Neural crest cell (in vitro differentiated cells): ENCODE measurements around the gene STAG1. TPM values are rescaled to one million over a fixed set of nuclear protein-coding genes. Genes with fewer than 3 reads are reported as not detected.
"Not testable (repeated sequence)": the region's sequence is repeated elsewhere in the genome, so short reads cannot be mapped to it uniquely, and the experiment has no call there.

ENCODE experiments used
- DNase-seq: peaks from one replicate; pipeline ENCODE4 v3.0.0; 2021; ENCODE audit warnings: low read depth, mixed read lengths, low spot score
- H3K27ac Mint-ChIP-seq: one replicate; pipeline ENCODE4 v1.8.0; 2021; ENCODE audit warnings: mild to moderate bottlenecking, mixed read lengths; ENCODE audit not compliant: unreplicated experiment
- H3K27me3 Mint-ChIP-seq: 2 replicates; pipeline ENCODE4 v1.8.0; 2021; ENCODE audit warnings: low read depth, mild to moderate bottlenecking, mixed read lengths
- H3K36me3 Mint-ChIP-seq: 2 replicates; pipeline ENCODE4 v1.8.0; 2021; ENCODE audit warnings: low read depth, mild to moderate bottlenecking, mixed read lengths
- H3K4me1 Mint-ChIP-seq: 2 replicates; pipeline ENCODE4 v1.8.0; 2021; ENCODE audit warnings: mixed read lengths
- H3K4me3 Mint-ChIP-seq: one replicate; pipeline ENCODE4 v1.8.0; 2021; ENCODE audit warnings: mild to moderate bottlenecking, mixed read lengths
- H3K9me3 Mint-ChIP-seq: 2 replicates; pipeline ENCODE4 v1.8.0; 2021; ENCODE audit warnings: mixed read lengths
- total RNA-seq: library from RNA; stranded (reverse); gene quantifications from 2 replicates; pipeline ENCODE4 v1.2.1, GENCODE V29; 2021
- TF ChIP-seq, protein P1 (sequence below): fragments of 200-600 bp; sonication (generic); conservative IDR thresholded peaks from 2 replicates; pipeline ENCODE4 v1.5.0; 2021; ENCODE audit warnings: antibody characterized with exemption, mild to moderate bottlenecking

Gene STAG1
- total RNA-seq, 1 donor from 2014 or later, result 47.0 TPM

DNA sequence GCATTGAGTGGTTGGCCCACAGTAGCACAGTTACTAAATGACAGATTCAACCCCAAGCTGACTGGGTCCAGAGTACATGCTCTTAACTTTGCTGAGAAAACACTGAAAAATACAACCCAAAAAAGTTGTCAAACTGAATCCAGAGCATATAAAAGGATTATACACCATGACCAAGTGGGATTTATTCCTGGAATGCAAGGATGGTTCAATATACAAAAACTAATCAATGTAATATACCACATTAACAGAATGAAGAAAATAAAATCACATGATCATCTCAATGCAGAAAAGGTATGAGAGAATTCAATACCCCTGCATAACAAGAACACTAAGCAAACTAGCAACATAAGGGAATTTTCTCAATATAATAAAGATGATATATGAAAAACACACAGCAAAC, 98.5 kb downstream of the STAG1 start:
- Mint-ChIP-seq H3K27ac (no peak overlapping the region), H3K36me3 (peaks cover 23% of the 10 kb centered on the region), H3K4me1 (peaks cover 8% of the 10 kb centered on the region), H3K4me3 (no peak overlapping the region), H3K9me3 (peaks cover 8% of the 10 kb centered on the region), H3K27me3 (no peaks in the 10 kb centered on the region)
- no peak for DNase-seq
- TF ChIP-seq, protein P1, sequence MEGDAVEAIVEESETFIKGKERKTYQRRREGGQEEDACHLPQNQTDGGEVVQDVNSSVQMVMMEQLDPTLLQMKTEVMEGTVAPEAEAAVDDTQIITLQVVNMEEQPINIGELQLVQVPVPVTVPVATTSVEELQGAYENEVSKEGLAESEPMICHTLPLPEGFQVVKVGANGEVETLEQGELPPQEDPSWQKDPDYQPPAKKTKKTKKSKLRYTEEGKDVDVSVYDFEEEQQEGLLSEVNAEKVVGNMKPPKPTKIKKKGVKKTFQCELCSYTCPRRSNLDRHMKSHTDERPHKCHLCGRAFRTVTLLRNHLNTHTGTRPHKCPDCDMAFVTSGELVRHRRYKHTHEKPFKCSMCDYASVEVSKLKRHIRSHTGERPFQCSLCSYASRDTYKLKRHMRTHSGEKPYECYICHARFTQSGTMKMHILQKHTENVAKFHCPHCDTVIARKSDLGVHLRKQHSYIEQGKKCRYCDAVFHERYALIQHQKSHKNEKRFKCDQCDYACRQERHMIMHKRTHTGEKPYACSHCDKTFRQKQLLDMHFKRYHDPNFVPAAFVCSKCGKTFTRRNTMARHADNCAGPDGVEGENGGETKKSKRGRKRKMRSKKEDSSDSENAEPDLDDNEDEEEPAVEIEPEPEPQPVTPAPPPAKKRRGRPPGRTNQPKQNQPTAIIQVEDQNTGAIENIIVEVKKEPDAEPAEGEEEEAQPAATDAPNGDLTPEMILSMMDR, result no peak

DNA sequence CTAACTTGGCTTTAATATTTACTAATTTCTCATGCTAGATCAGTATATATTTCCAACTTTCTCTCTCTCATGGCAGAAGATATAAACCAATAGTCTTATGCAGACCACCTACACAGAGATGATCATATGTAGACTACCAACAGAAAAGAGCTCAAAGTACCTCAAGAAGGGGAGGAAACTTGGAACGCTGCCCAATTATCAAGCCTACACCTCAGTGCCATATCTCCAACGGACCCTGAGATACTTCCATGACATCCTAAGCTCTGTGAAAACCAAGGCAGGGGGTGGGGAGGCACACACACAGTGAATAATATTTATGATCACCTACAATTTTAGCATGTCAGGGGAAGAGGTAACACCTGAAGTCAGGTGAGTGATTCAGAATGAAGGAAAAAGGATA, 100.6 kb downstream of the STAG1 start:
- Mint-ChIP-seq H3K4me1 (no peaks in the 10 kb centered on the region), H3K4me3 (no peak overlapping the region), H3K27me3 (no peaks in the 10 kb centered on the region), H3K9me3 (peaks cover 8% of the 10 kb centered on the region), H3K36me3 (peaks cover 23% of the 10 kb centered on the region), H3K27ac (no peak overlapping the region)
- DNase-seq, result no peak
- TF ChIP-seq, protein P1, result no peak

DNA sequence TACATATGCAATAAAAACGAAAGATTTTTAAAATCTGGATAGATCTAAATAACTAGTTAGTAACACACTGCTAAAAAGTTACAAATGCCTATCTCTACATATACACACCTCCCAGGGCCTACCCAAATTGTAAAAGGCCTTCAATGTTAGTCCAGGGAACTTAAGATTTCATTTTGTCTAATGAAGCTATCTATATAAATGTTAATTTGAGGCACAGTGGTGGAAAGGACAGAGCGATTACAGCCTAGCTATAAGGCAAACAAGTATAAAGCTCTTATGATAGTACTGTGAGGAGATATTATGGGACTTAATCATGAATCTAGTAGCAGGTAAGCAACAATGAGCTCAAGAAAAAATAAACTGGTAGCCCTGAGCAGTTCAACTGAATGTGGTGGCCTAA, 101.7 kb downstream of the STAG1 start:
- H3K36me3 Mint-ChIP-seq, result peaks cover 23% of the 10 kb centered on the region
- H3K4me1 Mint-ChIP-seq, result no peaks in the 10 kb centered on the region
- H3K27me3 Mint-ChIP-seq, result no peaks in the 10 kb centered on the region
- TF ChIP-seq, protein P1, result no peak
- peaks cover 8% of the 10 kb centered on the region for H3K9me3 Mint-ChIP-seq
- no peak overlapping the region for H3K27ac Mint-ChIP-seq
- H3K4me3 Mint-ChIP-seq, result no peak overlapping the region
- DNase-seq, result no peak

DNA sequence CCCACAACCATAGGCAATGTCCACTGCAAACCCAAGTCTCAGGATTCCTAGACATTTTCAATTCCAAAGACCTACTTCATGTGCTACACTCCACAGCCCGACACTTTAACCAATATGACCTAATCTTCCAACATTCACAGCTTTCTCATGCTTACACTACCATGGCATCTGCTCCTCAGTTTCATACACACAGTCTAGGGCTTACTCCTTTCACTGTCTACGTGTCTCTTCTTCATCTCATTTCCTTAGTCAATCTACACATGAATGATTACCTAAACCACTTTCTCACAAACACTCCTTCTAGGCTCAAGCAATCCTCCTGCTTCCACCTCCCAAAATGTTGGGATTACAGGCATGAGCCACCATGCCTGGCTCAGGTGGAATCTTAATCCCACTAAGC, 106.3 kb downstream of the STAG1 start:
- no peaks in the 10 kb centered on the region for H3K9me3 Mint-ChIP-seq
- H3K36me3 Mint-ChIP-seq, result no peaks in the 10 kb centered on the region
- H3K27me3 Mint-ChIP-seq, result no peaks in the 10 kb centered on the region
- TF ChIP-seq, protein P1, result no peak
- no peak overlapping the region for H3K27ac Mint-ChIP-seq
- no peak overlapping the region for H3K4me3 Mint-ChIP-seq
- no peak for DNase-seq
- no peaks in the 10 kb centered on the region for H3K4me1 Mint-ChIP-seq

DNA sequence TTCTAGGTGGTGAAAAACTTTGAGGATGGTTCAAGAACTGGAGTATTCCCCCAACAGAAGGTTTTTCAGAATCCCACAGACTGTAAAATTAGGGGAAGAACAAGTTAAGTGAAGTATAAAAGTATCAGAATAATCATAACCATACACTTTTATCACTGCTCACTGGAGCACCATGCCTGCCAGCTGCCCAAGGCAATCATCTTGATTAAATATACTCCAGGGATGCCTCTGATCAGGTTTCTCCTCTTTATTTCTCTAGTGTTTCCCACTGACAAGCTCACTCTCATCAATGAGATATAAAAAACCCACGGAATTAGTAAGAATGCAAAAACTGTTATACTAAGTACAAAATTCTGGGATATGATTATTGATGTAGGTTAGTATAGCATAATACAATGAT, 108.0 kb downstream of the STAG1 start:
- Mint-ChIP-seq H3K4me1 (peaks cover 4% of the 10 kb centered on the region), H3K27me3 (no peaks in the 10 kb centered on the region), H3K36me3 (no peaks in the 10 kb centered on the region), H3K27ac (no peak overlapping the region), H3K9me3 (no peaks in the 10 kb centered on the region), H3K4me3 (no peak overlapping the region)
- no peak for DNase-seq
- TF ChIP-seq, protein P1, result no peak

DNA sequence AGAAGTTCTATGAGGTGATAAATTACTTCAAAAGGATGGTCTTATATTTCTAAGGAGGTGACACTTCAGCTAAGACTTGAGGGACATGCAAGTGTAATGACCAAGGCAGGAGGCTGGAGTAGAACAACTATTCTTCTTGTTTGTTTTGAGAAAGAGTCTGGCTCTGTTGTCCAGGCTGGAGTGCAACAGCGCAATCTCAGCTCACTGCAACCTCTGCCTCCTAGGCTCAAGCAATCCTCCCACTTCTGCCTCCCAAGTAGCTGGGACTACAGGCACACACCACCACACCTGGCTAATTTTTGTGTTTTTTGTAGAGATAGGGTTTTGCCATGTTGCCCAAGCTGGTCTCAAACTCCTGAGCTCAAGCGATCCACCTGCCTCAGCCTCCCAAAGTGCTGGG, 108.8 kb downstream of the STAG1 start:
- not testable (repeated sequence) for H3K27ac Mint-ChIP-seq, H3K4me3 Mint-ChIP-seq, H3K27me3 Mint-ChIP-seq, DNase-seq, H3K36me3 Mint-ChIP-seq, H3K4me1 Mint-ChIP-seq, H3K9me3 Mint-ChIP-seq
